NT2/D1 (cell line): ENCODE measurements around the gene SRMS.

Experiments
- YY1 ChIP-seq: IDR thresholded peaks from 2 replicates; pipeline ENCODE4 v1.6.1; 2011; ENCODE audit not compliant: insufficient read length, insufficient read depth
- ZNF274 ChIP-seq: IDR thresholded peaks from 2 replicates; pipeline ENCODE4 v1.6.1; 2011; ENCODE audit warnings: mild to moderate bottlenecking, low read depth, low read length

- TF ChIP-seq YY1 (no peak), ZNF274 (no peak)
These were observed 25.5 kb upstream of the SRMS start for GRCh38 chr20:63572788-63573646.
